GM12865 (cell line): ENCODE measurements around the gene TTC6.

Experiments used
- DNase-seq: peaks from one replicate; pipeline ENCODE4 v3.0.0; 2010; ENCODE audit warnings: low read depth
- H3K4me3 ChIP-seq: 2 replicates; pipeline ENCODE4 v1.5.1; 2011; ENCODE audit warnings: mild to moderate bottlenecking, low read depth, low read length, control low read depth
- CTCF ChIP-seq: IDR thresholded peaks from 2 replicates; pipeline ENCODE4 v1.5.1; 2011; ENCODE audit warnings: low read length, control low read depth, low read depth, inconsistent platforms; ENCODE audit not compliant: insufficient read depth; ENCODE audit errors: missing control alignments

The TTC6 gene

GRCh38 chr14:37641117-37641516 is 45.7 kb downstream of the TTC6 start:
- no peak overlapping the region for H3K4me3 ChIP-seq
- no peak for DNase-seq
- TF ChIP-seq CTCF: no peak

DNA sequence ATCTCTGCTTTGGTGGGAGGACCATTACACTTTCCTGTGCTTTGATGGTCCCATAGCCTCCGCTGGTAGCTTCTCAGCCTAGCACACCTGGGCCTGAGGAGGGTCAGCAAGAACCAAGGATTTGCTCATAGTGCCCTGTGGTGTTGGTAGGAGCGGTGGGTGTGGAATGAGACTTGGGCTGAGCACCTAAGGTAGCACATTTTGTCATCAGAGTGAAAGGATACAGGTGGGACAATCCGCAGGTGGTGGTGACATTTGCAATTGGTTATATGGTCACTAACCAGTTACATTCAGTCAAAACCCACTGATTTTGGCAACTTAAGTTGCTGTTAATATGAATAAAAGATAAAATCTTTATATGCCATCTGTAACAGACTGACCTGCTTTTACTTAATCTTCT is 46.7 kb downstream of the TTC6 start:
- DNase-seq: no peak
- no peak for TF ChIP-seq CTCF
- no peak overlapping the region for H3K4me3 ChIP-seq

DNA sequence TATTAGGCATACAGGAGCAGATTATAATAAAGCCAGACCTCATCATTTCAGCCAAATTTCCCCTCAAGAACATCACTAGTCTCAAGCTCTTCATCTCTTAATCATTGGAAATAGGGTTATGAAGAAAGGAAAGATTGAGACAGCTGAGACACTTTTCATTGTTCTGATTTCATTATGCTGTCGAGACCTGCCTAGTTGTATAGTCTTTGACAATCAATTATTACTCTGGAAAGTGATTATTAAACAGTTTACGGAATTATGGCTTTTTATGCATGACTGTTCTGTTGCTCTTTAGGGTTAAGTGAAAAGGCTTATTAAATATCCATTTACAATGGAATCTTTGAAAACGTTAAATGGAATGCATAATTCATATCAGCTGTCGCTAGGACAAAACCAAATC is 48.3 kb downstream of the TTC6 start:
- TF ChIP-seq CTCF: no peak
- no peak overlapping the region for H3K4me3 ChIP-seq
- DNase-seq: no peak
